Smooth muscle cell (in vitro differentiated cells): ENCODE measurements around the gene SND1. TPM values are rescaled to one million over a fixed set of nuclear protein-coding genes. Genes with fewer than 3 reads are reported as not detected.

Source experiments
- DNase-seq: peaks from one replicate; lab custom pipeline; 2025; ENCODE audit not compliant: unreplicated experiment; lab: John Stamatoyannopoulos, UW
- H2AFZ ChIP-seq: fragments of 200-600 bp; sonication (generic); 2 replicates; pipeline ENCODE4 v1.6.0; 2016; ENCODE audit warnings: antibody characterized with exemption, low read depth, mild to moderate bottlenecking
- H3F3A ChIP-seq: fragments of 200-600 bp; sonication (generic); 2 replicates; pipeline ENCODE4 v1.6.0; 2017; ENCODE audit warnings: antibody characterized with exemption, low read depth
- H3K27ac ChIP-seq: fragments of 200-600 bp; sonication (generic); 2 replicates; pipeline ENCODE4 v1.5.1; 2016; ENCODE audit warnings: low read depth, mild to moderate bottlenecking
- H3K27me3 ChIP-seq: fragments of 200-600 bp; sonication (generic); 2 replicates; pipeline ENCODE4 v1.6.1; 2016; ENCODE audit warnings: low read depth, mild to moderate bottlenecking
- H3K36me3 ChIP-seq: fragments of 200-600 bp; sonication (generic); 2 replicates; pipeline ENCODE4 v1.5.1; 2016; ENCODE audit warnings: low read depth
- H3K4me1 ChIP-seq: fragments of 200-600 bp; sonication (generic); 2 replicates; pipeline ENCODE4 v1.5.1; 2016; ENCODE audit warnings: low read depth
- H3K4me2 ChIP-seq: fragments of 200-600 bp; sonication (generic); 2 replicates; pipeline ENCODE4 v1.6.0; 2016; ENCODE audit warnings: mild to moderate bottlenecking
- H3K4me3 ChIP-seq: fragments of 200-600 bp; sonication (generic); 2 replicates; pipeline ENCODE4 v1.5.1; 2016; ENCODE audit warnings: mild to moderate bottlenecking
- H3K79me2 ChIP-seq: fragments of 200-600 bp; sonication (generic); 2 replicates; pipeline ENCODE4 v1.6.0; 2016; ENCODE audit warnings: low read depth, mild to moderate bottlenecking
- H3K9ac ChIP-seq: fragments of 200-600 bp; sonication (generic); 2 replicates; pipeline ENCODE4 v1.6.0; 2016; ENCODE audit warnings: low read depth
- H3K9me3 ChIP-seq: fragments of 200-600 bp; sonication (generic); replicated peaks from 2 replicates; pipeline ENCODE4 v1.5.1; 2016; ENCODE audit warnings: low read depth
- H4K20me1 ChIP-seq: fragments of 200-600 bp; sonication (generic); 2 replicates; pipeline ENCODE4 v1.6.0; 2016; ENCODE audit warnings: low read depth
- WGBS: methylation state at CpG from one replicate; pipeline ENCODE4 v1.1.7; 2016; ENCODE audit warnings: low lambda C conversion rate; 5-methylcytosine and 5-hydroxymethylcytosine counted together
- polyA plus RNA-seq: library from polyadenylated mRNA; unstranded; fragments of >200 nt; fragmentation: Nextera tagmentation; extraction: Ambion mirVana; gene quantifications from 2 replicates; pipeline ENCODE4 v1.2.1, GENCODE V29; 2016
- total RNA-seq: library from RNA; depleted of rRNA; stranded (reverse); fragments of >200 nt; gene quantifications from 2 replicates; pipeline ENCODE4 v1.2.3, GENCODE V29; 2014
- TF ChIP-seq, protein P1 (sequence below): fragments of 200-600 bp; sonication (generic); IDR thresholded peaks from 2 replicates; pipeline ENCODE4 v1.5.1; 2017; ENCODE audit warnings: borderline replicate concordance, mild to moderate bottlenecking, antibody characterized with exemption; ENCODE audit not compliant: insufficient read depth, poor library complexity, severe bottlenecking

The SND1 gene
- total and polyA plus RNA-seq, 2 experiments from 2014 or later, result 129 to 136 TPM

DNA sequence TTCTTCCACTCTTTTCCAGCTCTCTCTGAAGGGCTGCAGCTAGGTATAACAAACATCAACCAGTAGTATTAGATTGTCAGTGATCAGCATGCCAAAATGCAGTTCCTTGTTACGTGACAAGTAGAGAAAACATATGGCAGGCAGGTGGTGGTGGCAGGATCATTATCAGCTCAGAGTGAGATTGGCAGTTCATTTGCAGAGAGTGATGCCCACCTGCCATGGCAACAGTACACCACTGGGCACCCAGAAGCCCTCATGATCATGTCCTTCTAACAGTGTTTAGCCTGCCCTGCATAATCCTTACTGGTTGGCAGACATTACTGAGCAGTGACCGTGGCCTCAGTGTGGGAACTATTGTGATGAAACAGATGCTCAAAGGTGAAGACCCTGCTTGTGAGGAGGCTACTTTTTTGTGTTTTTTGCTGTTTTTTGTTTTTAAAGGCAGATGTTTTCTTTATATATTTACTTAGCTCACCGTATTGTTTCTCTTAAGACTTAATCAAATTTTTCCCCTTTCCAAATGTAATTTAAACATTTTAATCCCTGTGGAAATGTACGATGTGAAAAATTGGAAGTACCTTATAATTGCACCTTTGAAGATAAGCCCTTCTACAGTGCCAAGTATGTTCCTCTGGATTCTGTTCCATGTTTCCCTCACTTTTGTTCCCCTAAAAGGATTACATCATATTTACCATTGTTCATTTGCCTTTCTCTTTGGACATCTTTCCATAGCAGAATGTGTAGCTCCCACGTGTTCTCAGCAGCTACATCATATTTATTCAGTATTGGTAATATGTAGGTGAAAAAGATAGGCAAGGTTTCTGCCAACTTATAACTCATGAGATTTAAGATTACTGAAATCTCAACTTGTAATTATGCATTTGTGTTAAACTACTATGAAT, 179.6 kb downstream of the SND1 start:
- no peaks in the 10 kb centered on the region for H3K9me3 ChIP-seq
- TF ChIP-seq, protein P1, sequence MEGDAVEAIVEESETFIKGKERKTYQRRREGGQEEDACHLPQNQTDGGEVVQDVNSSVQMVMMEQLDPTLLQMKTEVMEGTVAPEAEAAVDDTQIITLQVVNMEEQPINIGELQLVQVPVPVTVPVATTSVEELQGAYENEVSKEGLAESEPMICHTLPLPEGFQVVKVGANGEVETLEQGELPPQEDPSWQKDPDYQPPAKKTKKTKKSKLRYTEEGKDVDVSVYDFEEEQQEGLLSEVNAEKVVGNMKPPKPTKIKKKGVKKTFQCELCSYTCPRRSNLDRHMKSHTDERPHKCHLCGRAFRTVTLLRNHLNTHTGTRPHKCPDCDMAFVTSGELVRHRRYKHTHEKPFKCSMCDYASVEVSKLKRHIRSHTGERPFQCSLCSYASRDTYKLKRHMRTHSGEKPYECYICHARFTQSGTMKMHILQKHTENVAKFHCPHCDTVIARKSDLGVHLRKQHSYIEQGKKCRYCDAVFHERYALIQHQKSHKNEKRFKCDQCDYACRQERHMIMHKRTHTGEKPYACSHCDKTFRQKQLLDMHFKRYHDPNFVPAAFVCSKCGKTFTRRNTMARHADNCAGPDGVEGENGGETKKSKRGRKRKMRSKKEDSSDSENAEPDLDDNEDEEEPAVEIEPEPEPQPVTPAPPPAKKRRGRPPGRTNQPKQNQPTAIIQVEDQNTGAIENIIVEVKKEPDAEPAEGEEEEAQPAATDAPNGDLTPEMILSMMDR, result no peak
- H4K20me1 ChIP-seq, result peaks cover 100% of the 10 kb centered on the region
- H3K27ac ChIP-seq, result no peak overlapping the region
- no peak for DNase-seq
- H3K36me3 ChIP-seq, result no peaks in the 10 kb centered on the region
- no peak overlapping the region for H3K4me2 ChIP-seq
- no peaks in the 10 kb centered on the region for H3K27me3 ChIP-seq
- peaks cover 68% of the 10 kb centered on the region for H3K79me2 ChIP-seq
- WGBS, result 98% methylated on average over 5 of the region's 5 CpGs
- H3K4me3 ChIP-seq, result no peak overlapping the region
- H2AFZ ChIP-seq, result no peak overlapping the region
- no peaks in the 10 kb centered on the region for H3K4me1 ChIP-seq
- no peaks in the 10 kb centered on the region for H3F3A ChIP-seq
- H3K9ac ChIP-seq, result no peak overlapping the region

DNA sequence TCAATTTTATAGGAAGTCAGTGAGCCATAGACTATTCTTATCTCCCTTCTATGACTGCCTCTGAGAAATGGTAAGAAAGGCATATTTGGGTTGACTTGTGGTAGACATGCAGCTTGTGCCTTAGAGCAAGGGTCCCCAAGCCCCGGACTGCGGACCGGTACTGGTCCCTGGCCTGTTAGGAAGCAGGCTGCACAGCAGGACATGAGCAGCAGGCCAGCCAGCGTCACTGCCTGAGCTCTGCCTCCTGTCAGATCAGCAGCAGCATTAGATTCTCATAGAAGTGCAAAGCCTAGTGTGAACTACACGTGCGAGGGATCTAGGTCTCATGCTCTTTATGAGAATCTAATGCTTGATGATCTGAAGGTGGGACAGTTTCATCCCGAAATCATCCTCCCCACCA, 180.6 kb downstream of the SND1 start:
- TF ChIP-seq, protein P1, result no peak
- H3K9ac ChIP-seq, result no peak overlapping the region
- H3F3A ChIP-seq, result no peaks in the 10 kb centered on the region
- H2AFZ ChIP-seq, result no peak overlapping the region
- no peak overlapping the region for H3K4me2 ChIP-seq
- H3K9me3 ChIP-seq, result no peaks in the 10 kb centered on the region
- peaks cover 100% of the 10 kb centered on the region for H4K20me1 ChIP-seq
- no peak overlapping the region for H3K27ac ChIP-seq
- no peaks in the 10 kb centered on the region for H3K27me3 ChIP-seq
- DNase-seq, result no peak
- H3K4me3 ChIP-seq, result no peak overlapping the region
- H3K4me1 ChIP-seq, result no peaks in the 10 kb centered on the region
- no peaks in the 10 kb centered on the region for H3K36me3 ChIP-seq
- H3K79me2 ChIP-seq, result peaks cover 63% of the 10 kb centered on the region
- 93% methylated on average over 7 of the region's 7 CpGs for WGBS

- Histone ChIP-seq H3K9me3 (no peaks in the 10 kb centered on the region), H3K27me3 (no peaks in the 10 kb centered on the region), H3K9ac (no peak overlapping the region), H2AFZ (no peak overlapping the region), H3K4me2 (no peak overlapping the region), H3F3A (no peaks in the 10 kb centered on the region), H3K4me3 (no peak overlapping the region), H4K20me1 (peaks cover 100% of the 10 kb centered on the region), H3K27ac (no peak overlapping the region), H3K36me3 (no peaks in the 10 kb centered on the region), H3K4me1 (no peaks in the 10 kb centered on the region), H3K79me2 (peaks cover 53% of the 10 kb centered on the region)
- TF ChIP-seq, protein P1, result no peak
- DNase-seq, result no peak
- WGBS, result 95% methylated on average over 1 of the region's 1 CpG
Measured at GRCh38 chr7:127833641-127834040, 181.6 kb downstream of the SND1 start.
